HG02678 (cell line): ENCODE measurements around the gene NEURL1.
"Not testable (repeated sequence)": the region's sequence is repeated elsewhere in the genome, so short reads cannot be mapped to it uniquely, and the experiment has no call there.

Experiments
- ATAC-seq: cut with Tn5 transposase; IDR thresholded peaks from one replicate; pipeline ENCODE4 v1.9.1; 2021; ENCODE audit warnings: mild to moderate bottlenecking, moderate library complexity; ENCODE audit not compliant: unreplicated experiment

NEURL1 gene

DNA sequence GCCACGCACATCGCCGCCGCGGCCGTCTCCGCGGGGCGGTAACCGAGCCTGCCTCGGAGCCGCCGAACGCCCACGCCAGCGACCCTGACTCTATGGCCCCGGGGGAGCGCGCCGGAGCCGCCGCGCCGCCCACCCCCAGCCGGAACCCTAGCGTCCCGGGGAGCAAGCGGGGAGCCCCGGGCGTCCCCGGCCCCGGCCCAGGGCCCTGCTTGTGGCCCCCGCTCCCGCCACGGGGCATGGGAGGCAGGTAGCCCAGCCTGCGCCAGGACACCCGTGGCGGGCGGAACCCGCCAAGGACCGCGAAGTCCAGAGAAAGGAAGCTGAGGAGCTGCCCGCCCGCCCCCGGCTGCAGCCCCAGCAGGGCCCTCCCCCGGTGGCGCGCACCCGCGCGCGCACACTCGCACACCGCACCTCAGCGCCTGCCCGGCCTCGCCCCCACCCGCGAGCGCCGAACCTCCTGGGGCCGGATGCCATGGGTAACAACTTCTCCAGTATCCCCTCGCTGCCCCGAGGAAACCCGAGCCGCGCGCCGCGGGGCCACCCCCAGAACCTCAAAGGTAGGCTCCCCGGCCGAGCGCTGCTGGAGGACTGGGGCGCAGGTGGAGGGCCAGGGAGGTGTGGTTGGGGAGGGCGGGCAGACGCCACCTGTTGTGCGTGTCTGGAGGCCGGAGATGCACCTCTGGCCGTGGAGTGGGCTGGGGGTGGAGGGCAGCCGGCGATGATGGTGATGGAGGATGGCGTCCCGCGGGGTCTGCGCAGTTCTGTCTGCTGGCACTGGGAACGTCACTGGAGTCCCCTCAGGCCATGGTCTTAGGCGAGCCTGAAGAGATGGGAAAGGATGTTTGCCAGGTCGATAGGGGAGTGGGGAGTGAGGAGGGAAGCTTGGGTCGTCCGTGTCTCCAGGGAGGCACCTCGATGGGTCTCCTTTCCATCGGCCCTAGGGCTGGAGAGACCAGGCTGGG lies 692 bp downstream of the NEURL1 start:
- no peak for ATAC-seq

DNA sequence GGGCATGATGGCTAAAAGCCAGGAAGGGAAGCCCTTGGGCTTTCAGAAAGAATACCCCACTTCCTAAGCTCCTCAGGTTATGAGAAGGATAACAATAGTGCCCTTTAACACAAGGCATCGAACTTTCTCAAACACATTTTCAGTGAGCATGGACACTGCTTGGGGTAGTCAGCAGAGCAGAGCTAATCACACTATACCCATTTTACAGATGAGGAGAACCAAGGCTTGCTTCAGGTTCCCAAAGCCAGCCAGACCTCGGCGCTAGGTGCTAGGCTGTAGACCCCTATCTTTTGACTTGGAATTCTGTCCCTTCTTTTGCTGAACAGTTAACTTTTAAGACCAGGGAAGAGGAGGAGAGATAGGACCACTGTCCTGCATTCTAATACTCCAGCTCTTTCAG lies 1.8 kb downstream of the NEURL1 start:
- ATAC-seq = no peak

DNA sequence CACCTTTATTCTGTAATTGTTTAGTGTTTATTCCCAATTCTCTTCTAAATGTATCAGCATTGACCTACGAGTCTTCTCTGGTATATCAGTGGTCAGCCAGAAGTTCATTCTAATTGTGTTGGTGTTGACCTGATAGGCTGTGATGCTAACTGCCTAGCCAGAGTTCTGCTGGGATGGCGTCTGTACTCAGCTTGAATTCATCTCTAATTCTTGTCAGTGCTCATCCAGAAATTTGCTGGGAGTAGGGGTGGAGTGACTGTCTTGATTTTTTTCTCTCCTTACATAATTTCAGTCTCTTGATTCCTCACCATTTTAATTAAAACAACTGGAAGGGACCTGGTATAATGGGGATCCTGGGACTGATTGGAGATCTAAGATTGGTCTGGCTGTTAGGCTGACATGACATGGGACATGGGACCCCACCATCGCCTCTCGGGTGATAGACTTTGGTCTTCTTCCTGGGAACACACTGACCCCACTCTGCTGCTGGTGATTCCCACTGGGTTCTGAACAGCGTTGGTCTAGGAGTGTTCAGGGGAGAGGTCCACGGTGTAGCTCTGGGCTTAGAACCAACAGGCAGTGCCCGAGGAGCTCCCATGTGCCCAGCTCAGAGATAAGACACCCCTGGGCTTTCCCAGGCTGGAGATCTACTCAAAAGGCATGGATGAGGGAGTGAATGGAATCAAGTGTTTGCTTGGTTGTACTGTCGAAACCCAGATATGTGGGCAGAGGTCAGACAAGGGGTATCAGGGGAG lies 3.8 kb downstream of the NEURL1 start:
- no peak for ATAC-seq

DNA sequence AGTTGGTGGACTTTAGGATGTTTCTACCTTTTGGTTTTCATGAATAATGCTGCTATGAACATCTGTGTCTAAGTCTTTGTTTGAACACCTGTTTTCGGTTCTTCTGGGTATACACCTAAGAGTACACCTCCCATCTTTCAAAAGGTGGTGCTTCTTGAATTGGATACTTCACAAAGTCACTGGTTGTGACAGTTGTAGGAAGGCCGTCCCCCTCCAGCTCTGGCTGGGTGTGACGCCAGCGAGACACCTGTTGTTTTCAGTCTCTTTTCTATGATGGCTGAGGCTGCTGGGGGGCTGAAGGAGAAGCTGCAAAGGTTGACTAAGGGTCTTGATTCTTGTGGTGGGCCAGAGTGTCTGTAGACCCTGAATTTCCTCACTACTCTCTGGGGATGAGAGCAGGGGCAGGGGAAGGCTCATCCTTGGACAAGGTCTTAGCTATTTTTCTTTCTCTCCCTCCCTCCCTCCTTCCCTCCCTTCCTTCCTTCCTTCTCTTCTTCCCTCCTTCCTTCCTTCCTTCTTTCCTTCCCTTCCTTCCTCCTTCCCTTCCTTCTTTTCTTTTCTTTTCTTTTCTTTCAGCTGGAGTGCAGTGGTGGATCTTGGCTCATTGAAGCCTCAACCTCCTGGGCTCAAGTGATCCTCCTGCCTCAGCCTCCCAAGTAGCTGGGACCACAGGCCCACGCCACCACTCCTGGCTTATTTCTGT lies 5.6 kb downstream of the NEURL1 start:
- no peak for ATAC-seq

DNA sequence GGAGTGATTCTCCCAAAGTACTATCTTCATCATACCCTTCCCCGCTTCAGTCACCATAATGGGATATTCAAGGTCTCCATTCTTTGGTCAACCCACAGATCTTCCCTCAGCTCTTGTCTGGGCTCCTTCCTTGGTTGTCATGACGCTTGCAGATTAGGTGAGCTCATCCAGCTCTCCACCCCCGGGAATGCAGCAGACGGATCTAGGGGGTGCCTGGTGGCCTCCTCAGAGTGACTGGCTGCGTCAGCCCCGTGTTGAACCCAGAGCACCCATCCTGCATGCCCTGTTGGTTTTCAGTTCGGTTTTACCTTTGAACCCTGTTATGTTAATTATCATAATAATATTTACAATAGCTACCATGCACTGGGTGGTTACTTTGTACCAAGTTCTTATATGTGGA lies 6.4 kb downstream of the NEURL1 start:
- no peak for ATAC-seq

- no peak for ATAC-seq
Measured at GRCh38 chr10:103500481-103500880, 7.0 kb downstream of the NEURL1 start.

GRCh38 chr10:103501186-103501585 lies 7.7 kb downstream of the NEURL1 start:
- no peak for ATAC-seq

GRCh38 chr10:103502849-103503660 lies 9.6 kb downstream of the NEURL1 start:
- no peak for ATAC-seq

- ATAC-seq = not testable (repeated sequence)
Measured at GRCh38 chr10:103503777-103504176, 10.3 kb downstream of the NEURL1 start.

DNA sequence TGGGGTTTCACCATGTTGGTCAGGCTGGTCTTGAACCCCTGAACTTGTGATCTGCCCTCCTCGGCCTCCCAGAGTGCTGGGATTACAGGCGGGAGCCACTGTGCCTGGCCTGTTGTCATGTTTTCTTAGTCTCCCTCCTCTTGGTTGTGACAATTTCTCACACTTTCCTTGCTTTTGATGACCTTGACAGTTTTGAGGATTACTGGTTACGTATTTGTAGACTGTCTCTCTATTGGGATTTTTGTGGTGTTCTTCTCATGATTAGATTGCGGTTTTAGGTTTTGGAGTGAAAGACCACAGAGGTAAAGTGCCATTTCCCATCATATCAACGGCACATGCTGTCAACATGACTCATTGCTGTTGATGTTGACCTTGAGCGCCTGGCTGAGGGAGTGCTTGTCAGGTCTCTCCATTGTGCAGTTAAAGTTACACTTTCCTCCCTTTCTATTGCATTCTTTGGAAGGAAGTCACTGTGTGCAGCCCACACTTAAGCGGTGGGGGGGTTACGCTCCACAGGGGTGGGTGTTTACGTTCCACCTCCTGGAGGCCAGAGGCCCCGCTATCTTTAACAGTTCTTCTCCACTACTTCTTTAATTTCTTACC lies 10.8 kb downstream of the NEURL1 start:
- no peak for ATAC-seq

DNA sequence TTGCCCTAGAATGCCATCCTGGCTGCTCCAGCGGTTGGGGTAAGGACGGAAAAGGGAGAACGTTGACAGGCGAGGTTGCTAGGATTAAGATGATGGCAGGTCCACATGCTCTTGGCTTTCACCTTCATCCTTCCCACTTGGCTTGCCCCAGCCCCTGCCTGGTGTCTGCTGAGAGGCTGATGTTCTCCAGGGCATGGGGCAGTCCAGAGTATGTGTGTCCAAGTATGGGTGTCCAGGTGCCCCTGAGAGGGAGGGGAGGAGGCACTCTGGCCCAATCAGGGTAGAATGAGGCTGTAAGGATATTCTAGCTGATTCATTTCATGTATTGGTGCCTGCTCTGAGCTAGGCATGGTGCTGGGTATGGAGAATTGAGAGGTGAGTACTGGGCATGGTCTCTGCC lies 12.6 kb downstream of the NEURL1 start:
- ATAC-seq = no peak

- no peak for ATAC-seq
Measured at GRCh38 chr10:103507235-103508191, 14.0 kb downstream of the NEURL1 start.

GRCh38 chr10:103510046-103510685 lies 16.7 kb downstream of the NEURL1 start:
- no peak for ATAC-seq

- ATAC-seq = no peak
Measured at GRCh38 chr10:103510791-103511752, 17.6 kb downstream of the NEURL1 start.

- ATAC-seq = no peak
Measured at GRCh38 chr10:103512166-103512565, 18.7 kb downstream of the NEURL1 start.

DNA sequence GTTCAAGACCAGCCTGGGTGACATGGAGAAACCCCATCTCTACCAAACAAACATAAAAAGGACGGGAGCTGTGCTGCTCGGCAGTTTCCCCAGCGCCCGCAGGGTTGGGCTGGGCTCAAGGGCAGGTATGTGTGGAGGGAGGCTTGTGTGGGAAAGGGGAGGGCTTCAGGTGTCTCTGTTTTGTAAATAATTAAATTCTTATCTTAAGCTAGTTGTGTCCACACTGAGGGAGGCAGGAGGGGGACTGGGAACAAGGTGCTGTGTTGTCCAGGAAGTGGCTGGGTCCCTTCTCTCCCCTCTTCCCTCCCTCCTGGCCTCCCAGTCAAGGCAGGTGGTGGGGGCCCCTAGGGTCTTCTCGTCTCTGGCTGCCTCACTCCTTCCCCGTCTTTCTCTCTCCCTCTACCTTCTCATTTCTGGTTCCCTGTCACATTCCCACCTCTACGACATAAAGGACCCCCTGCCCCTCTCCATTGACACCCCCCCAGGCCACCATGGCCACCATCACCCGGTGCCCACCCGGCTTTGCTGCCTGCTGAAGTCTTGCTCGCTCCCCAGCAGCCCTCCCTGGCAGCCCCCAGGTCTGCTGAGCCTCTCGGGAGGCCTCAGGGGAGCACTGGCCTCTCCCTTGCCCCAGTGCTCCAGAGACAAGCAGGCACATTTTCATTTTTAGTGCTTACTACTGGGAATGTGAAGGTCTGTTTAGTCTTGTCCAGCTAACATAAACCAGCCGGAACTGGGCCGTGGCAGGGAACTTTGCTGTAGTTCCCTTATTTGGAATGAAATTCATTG lies 19.3 kb downstream of the NEURL1 start:
- no peak for ATAC-seq
